M059J (cell line): ENCODE data around the gene FHOD1. TPM values are rescaled to one million over a fixed set of nuclear protein-coding genes. Genes with fewer than 3 reads are reported as not detected.

Experiments
- DNase-seq: peaks from one replicate; pipeline ENCODE4 v3.0.0-alpha.2; 2012; ENCODE audit warnings: low read depth
- total RNA-seq: library from RNA; depleted of rRNA; stranded (reverse); fragments of >200 nt; shearing (Covaris generic); gene quantifications from 2 replicates; pipeline ENCODE4 v1.2.3, GENCODE V29; 2014

FHOD1 gene
- total RNA-seq, 1 experiment from 2014 or later = 26.0 TPM

- DNase-seq = no peak
These were observed 13.1 kb downstream of the FHOD1 start for GRCh38 chr16:67234180-67234597.

- DNase-seq = no peak
These were observed 13.7 kb downstream of the FHOD1 start for GRCh38 chr16:67233596-67233995.

- no peak for DNase-seq
These were observed 16.2 kb downstream of the FHOD1 start for GRCh38 chr16:67230809-67231660.

GRCh38 chr16:67229906-67230808 lies 17.1 kb downstream of the FHOD1 start:
- no peak for DNase-seq

- no peak for DNase-seq
These were observed 18.4 kb downstream of the FHOD1 start for GRCh38 chr16:67228905-67229304.

- no peak for DNase-seq
These were observed 19.1 kb downstream of the FHOD1 start for GRCh38 chr16:67228034-67228785.

GRCh38 chr16:67227567-67227921 lies 19.7 kb downstream of the FHOD1 start:
- no peak for DNase-seq

GRCh38 chr16:67226804-67227566 lies 20.3 kb downstream of the FHOD1 start, which contains the start of gene TMEM208:
TSS of gene TMEM208 (plus strand) at chr16:67227130. CDS start at chr16:67227219, 89 bp downstream.
- peak; percentile 99 for DNase-seq

- DNase-seq = no peak
These were observed 20.9 kb downstream of the FHOD1 start for GRCh38 chr16:67226295-67226803.

GRCh38 chr16:67223992-67224391 lies 23.3 kb downstream of the FHOD1 start:
- no peak for DNase-seq

GRCh38 chr16:67216612-67217490 lies 30.4 kb downstream of the FHOD1 start:
- no peak for DNase-seq

GRCh38 chr16:67215706-67216105 lies 31.6 kb downstream of the FHOD1 start:
- no peak for DNase-seq

GRCh38 chr16:67213197-67214019 lies 33.9 kb downstream of the FHOD1 start:
- no peak for DNase-seq

- peak; percentile 73 for DNase-seq
These were observed 34.5 kb downstream of the FHOD1 start for GRCh38 chr16:67212766-67213165.

- no peak for DNase-seq
These were observed 35.6 kb downstream of the FHOD1 start for GRCh38 chr16:67211674-67212073.

- DNase-seq = no peak
These were observed 37.0 kb downstream of the FHOD1 start for GRCh38 chr16:67210069-67210937.

GRCh38 chr16:67209565-67209964 lies 37.7 kb downstream of the FHOD1 start:
- no peak for DNase-seq
